Astrocyte of the cerebellum (primary cell): ENCODE data around the gene C19orf38.

Experiments
- DNase-seq: peaks from one replicate; pipeline ENCODE4 v3.0.0-alpha.2; 2011; ENCODE audit warnings: low read depth
- H3K4me3 ChIP-seq: 2 replicates; pipeline ENCODE4 v1.5.1; 2011; ENCODE audit warnings: mild to moderate bottlenecking, low read depth, low read length, moderate library complexity
- in situ Hi-C: cut with HindIII; loops from 2 replicates; pipeline ENCODE4 v1.10.0; 2017; ENCODE audit warnings: low sequenced_read_pairs
- TF ChIP-seq, protein P1 (sequence below): IDR thresholded peaks from 2 replicates; pipeline ENCODE4 v1.5.1; 2012; ENCODE audit warnings: low read length, low read depth, moderate library complexity, mild to moderate bottlenecking; ENCODE audit errors: missing control alignments

The C19orf38 gene

GRCh38 chr19:10907925-10908324 lies 59.7 kb downstream of the C19orf38 start:
- no peak overlapping the region for H3K4me3 ChIP-seq
- in situ Hi-C loops = no loop called here

DNA sequence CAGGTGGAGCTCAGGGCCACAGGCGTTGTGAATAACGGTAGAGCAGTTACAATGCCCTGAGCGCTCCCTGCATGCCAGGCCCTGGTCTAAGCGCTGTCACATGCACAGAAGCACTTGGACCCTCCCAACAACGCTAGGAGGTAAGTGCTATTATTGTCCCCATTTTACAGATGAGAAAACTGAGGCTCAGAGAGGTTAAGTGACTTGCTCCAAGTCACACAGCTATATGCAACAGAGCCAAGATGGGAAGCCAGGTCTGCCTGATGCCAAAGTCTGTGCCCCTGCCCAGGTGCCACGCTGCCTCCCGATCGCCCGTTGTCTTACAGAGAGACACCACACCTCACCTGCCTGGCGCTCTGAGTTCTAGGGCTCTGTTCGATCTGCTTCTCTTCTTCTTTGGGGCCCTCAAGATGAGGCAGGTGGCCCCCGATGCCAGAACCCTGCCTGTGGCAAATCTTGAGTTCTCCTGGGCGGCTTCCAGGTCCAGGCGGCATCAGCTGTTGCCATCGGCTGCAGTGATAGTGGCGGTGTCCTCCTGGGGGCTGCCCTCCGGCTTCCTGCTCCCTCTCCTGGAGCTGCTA lies 60.3 kb downstream of the C19orf38 start:
- DNase-seq = no peak
- in situ Hi-C loops = no loop called here
- TF ChIP-seq, protein P1, sequence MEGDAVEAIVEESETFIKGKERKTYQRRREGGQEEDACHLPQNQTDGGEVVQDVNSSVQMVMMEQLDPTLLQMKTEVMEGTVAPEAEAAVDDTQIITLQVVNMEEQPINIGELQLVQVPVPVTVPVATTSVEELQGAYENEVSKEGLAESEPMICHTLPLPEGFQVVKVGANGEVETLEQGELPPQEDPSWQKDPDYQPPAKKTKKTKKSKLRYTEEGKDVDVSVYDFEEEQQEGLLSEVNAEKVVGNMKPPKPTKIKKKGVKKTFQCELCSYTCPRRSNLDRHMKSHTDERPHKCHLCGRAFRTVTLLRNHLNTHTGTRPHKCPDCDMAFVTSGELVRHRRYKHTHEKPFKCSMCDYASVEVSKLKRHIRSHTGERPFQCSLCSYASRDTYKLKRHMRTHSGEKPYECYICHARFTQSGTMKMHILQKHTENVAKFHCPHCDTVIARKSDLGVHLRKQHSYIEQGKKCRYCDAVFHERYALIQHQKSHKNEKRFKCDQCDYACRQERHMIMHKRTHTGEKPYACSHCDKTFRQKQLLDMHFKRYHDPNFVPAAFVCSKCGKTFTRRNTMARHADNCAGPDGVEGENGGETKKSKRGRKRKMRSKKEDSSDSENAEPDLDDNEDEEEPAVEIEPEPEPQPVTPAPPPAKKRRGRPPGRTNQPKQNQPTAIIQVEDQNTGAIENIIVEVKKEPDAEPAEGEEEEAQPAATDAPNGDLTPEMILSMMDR = no peak
- no peak overlapping the region for H3K4me3 ChIP-seq

More at GRCh38 chr19:10907925-10908324, 59.7 kb downstream of the C19orf38 start:
- TF ChIP-seq, protein P1 = no peak
- DNase-seq = no peak

- TF ChIP-seq, protein P1 = no peak
- in situ Hi-C loops = loop anchor here (10.0 kb wide), 1 partner anchor 133 kb away; no protein-coding TSS in a partner anchor
- no peak for DNase-seq
- no peak overlapping the region for H3K4me3 ChIP-seq
Measured at GRCh38 chr19:10911579-10912363, 63.6 kb downstream of the C19orf38 start.

GRCh38 chr19:10912619-10913018 lies 64.4 kb downstream of the C19orf38 start:
- DNase-seq = no peak
- H3K4me3 ChIP-seq = no peak overlapping the region
- TF ChIP-seq, protein P1 = no peak
- in situ Hi-C loops = loop anchor here (10.0 kb wide), 1 partner anchor 132 kb away; no protein-coding TSS in a partner anchor

- H3K4me3 ChIP-seq = no peak overlapping the region
- TF ChIP-seq, protein P1 = no peak
- no peak for DNase-seq
- in situ Hi-C loops = loop anchor here (10.0 kb wide), 1 partner anchor 131 kb away; no protein-coding TSS in a partner anchor
Measured at GRCh38 chr19:10913716-10914340, 65.6 kb downstream of the C19orf38 start.
